Esophagus mucosa (tissue), 1 donor: ENCODE measurements around the gene PCDH11Y. TPM values are rescaled to one million over a fixed set of nuclear protein-coding genes. Genes with fewer than 3 reads are reported as not detected.
"Not testable (repeated sequence)": the region's sequence is repeated elsewhere in the genome, so short reads cannot be mapped to it uniquely, and the experiment has no call there.

Experiments used
- ATAC-seq: fragments of 200-7000 bp; cut with Tn5 transposase; one replicate; pipeline ENCODE4 v1.9.1; 2020
- total RNA-seq: library from RNA; stranded (reverse); gene quantifications from one replicate; pipeline ENCODE4 v1.2.4, GENCODE V29; 2023
- donor health status: DM: yes; HTN: yes; CAD: no.

The PCDH11Y gene
- not detected for total RNA-seq

- not testable (repeated sequence) for ATAC-seq
Observed at GRCh38 chrY:5000057-5000456, at the start of gene PCDH11Y. Gene PCDH11Y (plus strand): TSS chrY:5000296. CDS start chrY:5057100, 56,804 bp downstream.

- not testable (repeated sequence) for ATAC-seq
Observed at GRCh38 chrY:4967894-4968293, 32.2 kb upstream of the PCDH11Y start.

GRCh38 chrY:4991743-4992400 lies 8.2 kb upstream of the PCDH11Y start:
- ATAC-seq: not testable (repeated sequence)

- not testable (repeated sequence) for ATAC-seq
Observed at GRCh38 chrY:4994892-4995291, 5.2 kb upstream of the PCDH11Y start.

- not testable (repeated sequence) for ATAC-seq
Observed at GRCh38 chrY:5002476-5003184, 2.5 kb downstream of the PCDH11Y start.

- ATAC-seq: not testable (repeated sequence)
Observed at GRCh38 chrY:5038972-5039523, 39.0 kb downstream of the PCDH11Y start.

GRCh38 chrY:5083017-5083416 lies 82.9 kb downstream of the PCDH11Y start:
- ATAC-seq: not testable (repeated sequence)

- ATAC-seq: not testable (repeated sequence)
Observed at GRCh38 chrY:5182998-5183397, 182.9 kb downstream of the PCDH11Y start.

GRCh38 chrY:5215116-5215515 lies 215.0 kb downstream of the PCDH11Y start:
- ATAC-seq: not testable (repeated sequence)

GRCh38 chrY:5324931-5325330 lies 324.8 kb downstream of the PCDH11Y start:
- ATAC-seq: not testable (repeated sequence)

GRCh38 chrY:5342220-5342619 lies 342.1 kb downstream of the PCDH11Y start:
- not testable (repeated sequence) for ATAC-seq

- not testable (repeated sequence) for ATAC-seq
Observed at GRCh38 chrY:5543705-5544104, 543.6 kb downstream of the PCDH11Y start.

- not testable (repeated sequence) for ATAC-seq
Observed at GRCh38 chrY:5638589-5638988, 638.5 kb downstream of the PCDH11Y start.

GRCh38 chrY:5679265-5679664 lies 679.2 kb downstream of the PCDH11Y start:
- not testable (repeated sequence) for ATAC-seq

- ATAC-seq: not testable (repeated sequence)
Observed at GRCh38 chrY:5708727-5709126, 708.6 kb downstream of the PCDH11Y start.

GRCh38 chrY:5709788-5710381 lies 709.8 kb downstream of the PCDH11Y start:
- ATAC-seq: not testable (repeated sequence)

- not testable (repeated sequence) for ATAC-seq
Observed at GRCh38 chrY:5761403-5761802, 761.3 kb downstream of the PCDH11Y start.

GRCh38 chrY:5776485-5776884 lies 776.4 kb downstream of the PCDH11Y start:
- ATAC-seq: not testable (repeated sequence)
